Measurements from ENCODE around the gene SUPT3H.

SUPT3H gene

DNA sequence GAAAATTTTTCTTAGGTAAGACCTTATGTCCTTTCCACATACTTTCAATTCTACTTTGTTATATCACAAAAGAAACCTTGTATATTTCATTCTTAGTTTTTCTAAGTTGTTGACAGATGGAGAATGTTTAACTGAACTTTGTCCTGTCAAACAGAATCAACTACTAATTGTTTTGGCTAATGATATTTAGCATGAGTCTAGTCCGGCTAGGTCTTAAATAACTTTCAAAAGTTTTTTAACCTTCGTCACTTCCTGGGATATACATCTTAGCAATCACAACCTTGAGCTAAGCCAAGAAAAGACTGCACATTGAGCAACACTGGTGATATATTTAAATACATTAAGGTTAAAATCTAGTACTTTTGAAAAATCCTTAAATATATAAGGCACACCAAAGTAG, 112.5 kb downstream of the SUPT3H start:
- Histone ChIP-seq H3K4me1 (ENCODE audit: control insufficient read depth, insufficient read depth, low read length) (no peaks in the 10 kb centered on the region), H3K4me3 (ENCODE audit: low read length) (no peak overlapping the region), H3K9ac (ENCODE audit: low read length) (no peak overlapping the region), H3K9me3 (ENCODE audit: control insufficient read depth, low read length) (no peaks in the 10 kb centered on the region), H3K36me3 (ENCODE audit: control insufficient read depth, insufficient read depth, low read length) (no peaks in the 10 kb centered on the region), H3K27me3 (ENCODE audit: control insufficient read depth, insufficient read depth, low read length) (no peaks in the 10 kb centered on the region)

DNA sequence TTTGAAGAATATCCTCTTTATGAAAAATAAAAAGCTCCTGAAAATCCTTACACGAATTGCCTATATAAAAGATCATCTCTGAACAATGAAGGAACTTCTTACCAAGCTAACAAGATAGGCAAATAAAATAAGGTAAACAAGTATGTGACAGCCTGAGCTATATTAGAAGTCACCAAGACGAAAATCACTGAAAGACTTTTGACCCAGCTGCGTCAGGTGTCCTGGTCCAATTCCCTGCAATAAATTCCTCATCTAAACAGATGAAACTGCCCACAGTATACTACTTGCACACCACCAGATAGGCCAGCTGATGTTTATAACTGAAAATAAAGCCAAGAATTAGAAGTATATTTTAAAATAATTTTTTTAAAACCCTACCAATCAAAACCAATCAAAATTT, 117.0 kb downstream of the SUPT3H start:
- H3K36me3 ChIP-seq (ENCODE audit: control insufficient read depth, insufficient read depth, low read length) = no peaks in the 10 kb centered on the region
- H3K9me3 ChIP-seq (ENCODE audit: control insufficient read depth, low read length) = no peaks in the 10 kb centered on the region
- H3K27me3 ChIP-seq (ENCODE audit: control insufficient read depth, insufficient read depth, low read length) = no peaks in the 10 kb centered on the region
- no peak overlapping the region for H3K9ac ChIP-seq (ENCODE audit: low read length)
- no peaks in the 10 kb centered on the region for H3K4me1 ChIP-seq (ENCODE audit: control insufficient read depth, insufficient read depth, low read length)
- no peak overlapping the region for H3K4me3 ChIP-seq (ENCODE audit: low read length)

DNA sequence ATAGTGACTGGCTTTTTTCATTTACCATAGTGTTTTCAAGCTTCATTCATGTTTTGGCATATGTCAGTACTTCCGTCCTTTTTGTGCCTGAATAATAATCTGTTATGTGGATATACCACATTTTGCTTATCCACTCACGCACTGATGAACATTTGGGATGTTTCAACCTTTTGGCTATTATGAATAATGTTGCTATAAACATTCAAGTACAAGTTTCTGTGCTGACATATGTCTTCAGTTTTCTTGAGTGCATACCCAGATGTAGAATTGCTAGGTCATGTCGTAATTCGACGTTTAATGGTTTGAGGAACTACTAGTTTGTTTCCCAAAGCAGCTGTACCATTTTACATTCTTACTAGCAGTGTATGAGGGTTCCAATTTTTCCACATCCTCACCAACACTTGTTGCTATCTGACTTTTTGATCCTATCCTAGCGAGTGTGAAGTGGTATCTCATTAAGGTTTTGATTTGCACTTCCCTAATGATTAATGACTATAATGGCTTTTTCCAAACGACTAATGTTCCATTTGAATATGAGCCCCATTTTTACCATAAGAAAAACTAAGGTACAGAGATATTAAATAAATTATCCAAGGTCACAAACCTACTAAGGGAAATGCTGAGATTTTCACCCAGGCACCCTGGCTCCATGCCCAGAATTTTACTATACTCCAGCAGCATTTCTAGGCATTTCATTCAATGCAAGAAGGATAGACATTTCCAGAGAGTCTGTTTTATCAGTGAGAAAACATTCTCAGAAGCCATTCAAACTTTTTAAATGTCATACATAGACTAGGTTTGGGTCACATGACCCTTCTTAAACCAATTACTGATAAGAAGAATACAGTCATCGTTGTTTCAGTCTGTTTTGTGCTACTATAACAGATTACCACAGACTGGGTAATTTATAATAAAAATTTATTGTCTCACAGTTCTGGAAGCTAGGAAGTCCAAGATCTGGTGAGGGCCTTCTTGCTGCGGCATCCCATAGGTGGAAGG, 120.7 kb downstream of the SUPT3H start:
- Histone ChIP-seq H3K4me1 (ENCODE audit: control insufficient read depth, insufficient read depth, low read length) (no peaks in the 10 kb centered on the region), H3K9ac (ENCODE audit: low read length) (no peak overlapping the region), H3K9me3 (ENCODE audit: control insufficient read depth, low read length) (no peaks in the 10 kb centered on the region), H3K4me3 (ENCODE audit: low read length) (no peak overlapping the region), H3K36me3 (ENCODE audit: control insufficient read depth, insufficient read depth, low read length) (no peaks in the 10 kb centered on the region), H3K27me3 (ENCODE audit: control insufficient read depth, insufficient read depth, low read length) (no peaks in the 10 kb centered on the region)

DNA sequence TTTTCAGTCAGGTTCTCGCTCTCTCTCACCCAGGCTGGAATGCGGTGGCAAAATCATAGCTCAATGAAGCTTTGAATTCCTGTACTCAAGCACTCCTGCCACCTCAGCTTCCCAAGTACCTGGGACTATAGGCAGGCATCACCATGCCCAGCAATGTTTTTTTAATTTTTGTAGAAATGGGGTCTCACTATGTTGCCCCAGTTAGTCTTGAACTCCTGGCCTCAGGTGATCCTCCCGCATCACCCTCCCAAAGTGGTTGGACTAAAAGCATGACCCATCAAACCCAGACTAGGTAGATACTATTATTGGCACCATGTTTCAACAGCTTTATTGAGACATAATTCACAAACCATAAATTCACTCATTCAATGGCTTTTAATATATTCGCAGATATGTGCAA, 122.3 kb downstream of the SUPT3H start:
- Histone ChIP-seq H3K9ac (ENCODE audit: low read length) (no peak overlapping the region), H3K4me3 (ENCODE audit: low read length) (no peak overlapping the region), H3K27me3 (ENCODE audit: control insufficient read depth, insufficient read depth, low read length) (no peaks in the 10 kb centered on the region), H3K36me3 (ENCODE audit: control insufficient read depth, insufficient read depth, low read length) (no peaks in the 10 kb centered on the region), H3K4me1 (ENCODE audit: control insufficient read depth, insufficient read depth, low read length) (no peaks in the 10 kb centered on the region), H3K9me3 (ENCODE audit: control insufficient read depth, low read length) (no peaks in the 10 kb centered on the region)

DNA sequence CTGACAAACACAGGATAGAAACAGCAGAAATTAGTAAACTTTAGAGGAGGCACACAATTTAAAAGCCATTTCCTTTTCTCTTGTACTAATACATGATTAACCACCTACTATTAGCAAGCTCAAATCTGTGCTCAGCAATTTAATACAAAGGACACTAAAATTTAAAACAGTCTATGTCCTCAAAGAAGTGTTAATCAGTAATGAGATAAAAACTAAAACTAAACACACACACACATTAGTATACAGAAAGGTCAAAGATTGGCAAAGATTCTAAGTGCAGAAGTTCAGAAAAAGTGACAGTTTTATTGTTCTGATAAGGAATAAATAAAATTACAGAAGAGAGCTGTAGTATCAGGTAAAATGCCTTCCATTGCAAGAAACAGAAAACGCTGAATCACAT, 123.5 kb downstream of the SUPT3H start:
- Histone ChIP-seq H3K9me3 (ENCODE audit: control insufficient read depth, low read length) (no peaks in the 10 kb centered on the region), H3K9ac (ENCODE audit: low read length) (no peak overlapping the region), H3K4me3 (ENCODE audit: low read length) (no peak overlapping the region), H3K4me1 (ENCODE audit: control insufficient read depth, insufficient read depth, low read length) (no peaks in the 10 kb centered on the region), H3K36me3 (ENCODE audit: control insufficient read depth, insufficient read depth, low read length) (no peaks in the 10 kb centered on the region), H3K27me3 (ENCODE audit: control insufficient read depth, insufficient read depth, low read length) (no peaks in the 10 kb centered on the region)

DNA sequence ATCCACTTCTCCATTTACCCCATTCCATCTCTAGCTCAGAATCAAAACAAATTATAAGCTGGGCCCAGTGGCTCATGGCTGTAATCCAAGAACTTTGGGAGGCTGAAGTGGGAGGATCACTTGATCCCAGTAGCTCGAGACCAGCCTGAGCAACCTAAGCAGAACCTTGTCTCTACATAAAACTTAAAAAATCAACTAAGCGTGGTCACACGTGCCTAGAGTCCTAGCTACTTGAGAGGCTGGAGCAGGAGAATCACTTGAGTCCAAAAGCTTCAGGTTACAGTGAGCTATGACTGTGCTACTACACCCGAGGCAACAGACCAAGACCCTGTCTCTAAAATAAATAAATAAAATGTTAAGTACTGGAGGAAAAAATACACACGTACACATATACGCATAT, 124.3 kb downstream of the SUPT3H start:
- no peak overlapping the region for H3K4me3 ChIP-seq (ENCODE audit: low read length)
- H3K27me3 ChIP-seq (ENCODE audit: control insufficient read depth, insufficient read depth, low read length) = no peaks in the 10 kb centered on the region
- H3K9ac ChIP-seq (ENCODE audit: low read length) = no peak overlapping the region
- no peaks in the 10 kb centered on the region for H3K36me3 ChIP-seq (ENCODE audit: control insufficient read depth, insufficient read depth, low read length)
- no peaks in the 10 kb centered on the region for H3K9me3 ChIP-seq (ENCODE audit: control insufficient read depth, low read length)
- no peaks in the 10 kb centered on the region for H3K4me1 ChIP-seq (ENCODE audit: control insufficient read depth, insufficient read depth, low read length)

DNA sequence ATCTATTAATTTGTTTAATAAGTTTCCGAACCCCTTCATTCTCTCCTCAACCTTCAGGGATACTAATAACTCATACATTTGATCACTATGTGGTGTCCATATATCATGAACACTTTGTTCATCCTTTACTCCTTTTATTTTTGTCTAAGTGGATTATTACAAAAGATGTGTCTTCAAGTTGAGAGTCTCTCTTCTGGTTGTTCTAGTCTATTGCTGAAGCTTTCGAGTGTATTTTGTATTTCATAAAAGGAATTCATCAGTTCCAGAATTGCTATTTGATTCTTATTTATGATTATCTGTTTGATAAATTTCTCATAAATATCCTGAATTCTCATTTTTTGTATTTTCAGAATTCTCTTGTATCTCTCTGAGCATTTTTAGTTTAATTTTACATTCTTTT, 146.1 kb downstream of the SUPT3H start:
- Histone ChIP-seq H3K27me3 (ENCODE audit: control insufficient read depth, insufficient read depth, low read length) (no peaks in the 10 kb centered on the region), H3K9me3 (ENCODE audit: control insufficient read depth, low read length) (no peaks in the 10 kb centered on the region), H3K36me3 (ENCODE audit: control insufficient read depth, insufficient read depth, low read length) (no peaks in the 10 kb centered on the region), H3K4me3 (ENCODE audit: low read length) (no peak overlapping the region), H3K9ac (ENCODE audit: low read length) (no peak overlapping the region), H3K4me1 (ENCODE audit: control insufficient read depth, insufficient read depth, low read length) (no peaks in the 10 kb centered on the region)

DNA sequence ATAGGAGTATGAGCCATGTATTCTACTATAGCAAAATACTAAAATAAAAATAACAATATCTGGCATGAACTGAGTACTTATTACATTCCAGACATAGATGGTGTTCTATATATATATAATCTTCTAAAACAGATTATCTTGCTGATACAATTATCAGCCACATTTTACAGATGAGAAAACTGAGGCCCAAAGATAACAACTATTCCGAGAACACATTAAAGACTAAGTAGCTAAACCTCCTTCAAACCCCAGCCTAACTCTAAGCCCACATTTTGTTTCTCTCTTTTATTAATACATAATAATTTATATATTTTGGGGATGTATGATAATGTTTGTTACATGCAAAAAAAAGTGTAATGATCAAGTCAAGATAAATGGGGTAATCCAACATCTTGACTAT, 148.3 kb downstream of the SUPT3H start:
- no peaks in the 10 kb centered on the region for H3K4me1 ChIP-seq (ENCODE audit: control insufficient read depth, insufficient read depth, low read length)
- H3K27me3 ChIP-seq (ENCODE audit: control insufficient read depth, insufficient read depth, low read length) = no peaks in the 10 kb centered on the region
- H3K9ac ChIP-seq (ENCODE audit: low read length) = no peak overlapping the region
- H3K9me3 ChIP-seq (ENCODE audit: control insufficient read depth, low read length) = no peaks in the 10 kb centered on the region
- no peaks in the 10 kb centered on the region for H3K36me3 ChIP-seq (ENCODE audit: control insufficient read depth, insufficient read depth, low read length)
- no peak overlapping the region for H3K4me3 ChIP-seq (ENCODE audit: low read length)

DNA sequence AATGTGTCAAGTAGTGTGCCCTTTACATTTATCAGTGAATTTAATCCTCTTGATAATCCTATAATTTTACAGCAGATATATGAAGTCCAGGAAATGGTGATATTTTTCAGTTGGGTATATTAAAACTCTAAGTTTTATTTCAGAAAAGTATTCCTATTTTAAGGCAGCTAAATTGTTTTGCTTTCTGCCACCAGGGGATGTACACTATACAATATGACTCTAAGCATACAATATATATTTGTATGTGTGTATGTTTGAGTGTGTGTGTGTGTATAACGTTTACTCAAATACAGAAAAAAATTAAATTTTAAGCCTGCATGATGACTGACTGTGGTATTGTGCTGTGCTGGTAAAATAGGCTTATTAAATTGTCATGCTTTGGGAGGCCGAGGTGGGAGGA, 151.7 kb downstream of the SUPT3H start:
- Histone ChIP-seq H3K27me3 (ENCODE audit: control insufficient read depth, insufficient read depth, low read length) (no peaks in the 10 kb centered on the region), H3K4me3 (ENCODE audit: low read length) (no peak overlapping the region), H3K9ac (ENCODE audit: low read length) (no peak overlapping the region), H3K36me3 (ENCODE audit: control insufficient read depth, insufficient read depth, low read length) (no peaks in the 10 kb centered on the region), H3K9me3 (ENCODE audit: control insufficient read depth, low read length) (no peaks in the 10 kb centered on the region), H3K4me1 (ENCODE audit: control insufficient read depth, insufficient read depth, low read length) (no peaks in the 10 kb centered on the region)

DNA sequence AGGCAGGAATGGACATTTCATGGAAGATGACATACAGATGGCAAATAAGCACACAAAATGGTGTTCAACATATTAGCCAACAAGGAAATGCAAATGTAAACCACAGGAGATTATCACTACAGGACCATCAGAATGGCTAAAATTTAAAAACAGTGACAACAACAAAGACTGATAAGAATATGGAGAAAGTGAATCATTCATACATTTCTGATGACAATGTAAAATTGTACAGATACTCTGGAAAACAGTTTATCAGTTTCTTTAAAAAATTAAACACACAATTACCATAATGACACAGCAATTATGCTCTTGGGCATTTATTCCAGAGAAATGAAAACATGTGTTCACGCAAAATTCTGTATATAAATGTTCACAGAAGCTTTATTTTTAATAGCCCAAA, 155.4 kb downstream of the SUPT3H start:
- H3K4me3 ChIP-seq (ENCODE audit: low read length) = no peak overlapping the region
- H3K9ac ChIP-seq (ENCODE audit: low read length) = no peak overlapping the region
- no peaks in the 10 kb centered on the region for H3K36me3 ChIP-seq (ENCODE audit: control insufficient read depth, insufficient read depth, low read length)
- H3K27me3 ChIP-seq (ENCODE audit: control insufficient read depth, insufficient read depth, low read length) = no peaks in the 10 kb centered on the region
- no peaks in the 10 kb centered on the region for H3K9me3 ChIP-seq (ENCODE audit: control insufficient read depth, low read length)
- H3K4me1 ChIP-seq (ENCODE audit: control insufficient read depth, insufficient read depth, low read length) = peaks cover 4% of the 10 kb centered on the region

DNA sequence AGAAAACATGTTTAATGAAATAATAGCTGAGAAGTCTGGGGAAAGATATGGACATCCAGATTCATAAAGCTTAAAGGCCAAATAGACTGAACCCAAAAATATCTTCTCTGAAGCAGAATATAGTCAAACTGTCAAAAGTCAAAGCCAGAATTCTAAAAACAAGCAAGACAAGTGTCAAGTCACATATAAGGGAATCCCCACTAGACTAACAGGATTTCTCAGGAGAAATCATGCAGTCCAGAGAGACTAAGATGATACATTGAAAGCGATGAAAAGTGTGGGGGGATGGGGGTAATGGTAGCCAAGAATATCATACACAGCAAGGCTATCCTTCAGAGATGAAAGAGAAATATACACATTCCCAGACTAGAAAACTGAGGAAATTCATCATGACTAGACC, 162.0 kb downstream of the SUPT3H start:
- H3K27me3 ChIP-seq (ENCODE audit: control insufficient read depth, insufficient read depth, low read length) = no peaks in the 10 kb centered on the region
- no peaks in the 10 kb centered on the region for H3K36me3 ChIP-seq (ENCODE audit: control insufficient read depth, insufficient read depth, low read length)
- no peak overlapping the region for H3K9ac ChIP-seq (ENCODE audit: low read length)
- H3K4me3 ChIP-seq (ENCODE audit: low read length) = no peak overlapping the region
- H3K4me1 ChIP-seq (ENCODE audit: control insufficient read depth, insufficient read depth, low read length) = peaks cover 4% of the 10 kb centered on the region
- no peaks in the 10 kb centered on the region for H3K9me3 ChIP-seq (ENCODE audit: control insufficient read depth, low read length)

DNA sequence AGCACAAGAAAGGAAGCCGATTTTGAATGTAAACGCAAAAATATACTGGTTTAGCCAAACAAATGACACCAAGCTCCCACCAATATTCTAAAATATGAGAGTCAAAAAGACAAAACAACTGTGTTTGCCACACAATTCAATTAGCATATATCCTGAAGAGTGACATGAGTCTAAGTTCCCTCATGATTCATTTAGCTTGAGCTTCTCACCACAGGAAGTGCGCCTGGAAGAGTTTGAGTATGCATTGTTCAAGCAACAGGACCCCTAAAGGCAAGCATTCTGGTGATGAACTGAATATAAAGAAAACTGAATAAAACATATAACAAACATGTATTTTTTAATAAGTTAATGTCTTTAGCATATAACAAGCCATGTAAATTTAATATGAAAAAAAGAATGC, 164.8 kb downstream of the SUPT3H start:
- H3K4me1 ChIP-seq (ENCODE audit: control insufficient read depth, insufficient read depth, low read length) = no peaks in the 10 kb centered on the region
- H3K9me3 ChIP-seq (ENCODE audit: control insufficient read depth, low read length) = no peaks in the 10 kb centered on the region
- no peaks in the 10 kb centered on the region for H3K36me3 ChIP-seq (ENCODE audit: control insufficient read depth, insufficient read depth, low read length)
- H3K4me3 ChIP-seq (ENCODE audit: low read length) = no peak overlapping the region
- H3K27me3 ChIP-seq (ENCODE audit: control insufficient read depth, insufficient read depth, low read length) = no peaks in the 10 kb centered on the region
- H3K9ac ChIP-seq (ENCODE audit: low read length) = no peak overlapping the region

All from mucosa of stomach (tissue), 1 donor.